GM19468 (cell line): ENCODE data around the gene AFF1.

ENCODE experiments used
- ATAC-seq: cut with Tn5 transposase; IDR thresholded peaks from one replicate; pipeline ENCODE4 v1.9.1; 2021; ENCODE audit warnings: mild to moderate bottlenecking, moderate library complexity, moderate number of reproducible peaks; ENCODE audit not compliant: unreplicated experiment; ENCODE audit errors: extremely low read depth

AFF1 gene, protein sequence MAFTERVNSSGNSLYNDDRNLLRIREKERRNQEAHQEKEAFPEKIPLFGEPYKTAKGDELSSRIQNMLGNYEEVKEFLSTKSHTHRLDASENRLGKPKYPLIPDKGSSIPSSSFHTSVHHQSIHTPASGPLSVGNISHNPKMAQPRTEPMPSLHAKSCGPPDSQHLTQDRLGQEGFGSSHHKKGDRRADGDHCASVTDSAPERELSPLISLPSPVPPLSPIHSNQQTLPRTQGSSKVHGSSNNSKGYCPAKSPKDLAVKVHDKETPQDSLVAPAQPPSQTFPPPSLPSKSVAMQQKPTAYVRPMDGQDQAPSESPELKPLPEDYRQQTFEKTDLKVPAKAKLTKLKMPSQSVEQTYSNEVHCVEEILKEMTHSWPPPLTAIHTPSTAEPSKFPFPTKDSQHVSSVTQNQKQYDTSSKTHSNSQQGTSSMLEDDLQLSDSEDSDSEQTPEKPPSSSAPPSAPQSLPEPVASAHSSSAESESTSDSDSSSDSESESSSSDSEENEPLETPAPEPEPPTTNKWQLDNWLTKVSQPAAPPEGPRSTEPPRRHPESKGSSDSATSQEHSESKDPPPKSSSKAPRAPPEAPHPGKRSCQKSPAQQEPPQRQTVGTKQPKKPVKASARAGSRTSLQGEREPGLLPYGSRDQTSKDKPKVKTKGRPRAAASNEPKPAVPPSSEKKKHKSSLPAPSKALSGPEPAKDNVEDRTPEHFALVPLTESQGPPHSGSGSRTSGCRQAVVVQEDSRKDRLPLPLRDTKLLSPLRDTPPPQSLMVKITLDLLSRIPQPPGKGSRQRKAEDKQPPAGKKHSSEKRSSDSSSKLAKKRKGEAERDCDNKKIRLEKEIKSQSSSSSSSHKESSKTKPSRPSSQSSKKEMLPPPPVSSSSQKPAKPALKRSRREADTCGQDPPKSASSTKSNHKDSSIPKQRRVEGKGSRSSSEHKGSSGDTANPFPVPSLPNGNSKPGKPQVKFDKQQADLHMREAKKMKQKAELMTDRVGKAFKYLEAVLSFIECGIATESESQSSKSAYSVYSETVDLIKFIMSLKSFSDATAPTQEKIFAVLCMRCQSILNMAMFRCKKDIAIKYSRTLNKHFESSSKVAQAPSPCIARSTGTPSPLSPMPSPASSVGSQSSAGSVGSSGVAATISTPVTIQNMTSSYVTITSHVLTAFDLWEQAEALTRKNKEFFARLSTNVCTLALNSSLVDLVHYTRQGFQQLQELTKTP

GRCh38 chr4:86934771-86935565 is at the start of gene AFF1:
Gene AFF1, plus strand, starts transcription at chr4:86935011. Its CDS starts 13,523 bp downstream, at chr4:86948534.
- ATAC-seq, result peak; percentile 40

DNA sequence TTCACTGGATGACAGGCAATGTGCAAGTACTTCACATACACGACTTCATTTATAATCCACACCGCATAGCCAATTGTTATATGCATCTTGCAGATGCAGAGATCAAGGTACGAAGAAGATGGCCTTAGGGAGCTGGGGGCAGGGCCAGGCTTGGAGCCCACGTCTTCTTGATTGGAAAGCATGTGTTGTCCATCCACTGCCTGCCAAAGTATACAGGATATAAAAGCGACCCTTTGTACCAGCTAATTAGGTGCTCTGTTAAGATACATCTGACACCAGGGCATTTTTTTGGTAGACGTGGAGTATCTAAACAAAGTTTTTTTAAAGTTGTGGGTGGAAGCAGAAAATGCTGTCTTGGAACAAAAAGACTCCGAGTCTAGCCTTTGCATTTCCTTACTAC is 44.0 kb upstream of the AFF1 start:
- no peak for ATAC-seq

- ATAC-seq, result peak; percentile 24
Measured at GRCh38 chr4:86891762-86892635, 42.8 kb upstream of the AFF1 start, which contains the start of gene C4orf36. Gene C4orf36, minus strand, starts transcription at chr4:86892422. Its CDS starts 902 bp downstream, at chr4:86891520.

- ATAC-seq, result no peak
Measured at GRCh38 chr4:86892636-86892960, 42.2 kb upstream of the AFF1 start.

GRCh38 chr4:86893136-86893535 is 41.7 kb upstream of the AFF1 start:
- no peak for ATAC-seq

DNA sequence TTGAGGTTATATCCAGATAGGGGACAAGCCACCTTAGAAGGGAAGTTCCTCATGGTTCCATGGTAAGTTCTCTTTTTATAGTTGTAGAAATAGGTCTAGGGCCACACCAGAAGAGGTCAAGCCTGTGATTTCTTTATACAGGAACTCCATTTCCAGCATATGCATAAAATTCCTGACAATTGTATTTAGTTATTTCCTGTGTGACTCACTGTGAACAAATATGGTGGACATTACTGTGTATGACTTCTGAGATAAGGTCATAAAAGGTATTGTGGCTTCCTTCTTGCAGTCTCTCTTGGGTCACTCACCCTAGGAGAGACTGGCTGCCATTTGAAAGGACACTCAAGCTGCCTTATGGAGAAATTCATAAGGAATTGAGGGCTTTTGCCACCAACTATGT is 40.4 kb upstream of the AFF1 start:
- no peak for ATAC-seq

DNA sequence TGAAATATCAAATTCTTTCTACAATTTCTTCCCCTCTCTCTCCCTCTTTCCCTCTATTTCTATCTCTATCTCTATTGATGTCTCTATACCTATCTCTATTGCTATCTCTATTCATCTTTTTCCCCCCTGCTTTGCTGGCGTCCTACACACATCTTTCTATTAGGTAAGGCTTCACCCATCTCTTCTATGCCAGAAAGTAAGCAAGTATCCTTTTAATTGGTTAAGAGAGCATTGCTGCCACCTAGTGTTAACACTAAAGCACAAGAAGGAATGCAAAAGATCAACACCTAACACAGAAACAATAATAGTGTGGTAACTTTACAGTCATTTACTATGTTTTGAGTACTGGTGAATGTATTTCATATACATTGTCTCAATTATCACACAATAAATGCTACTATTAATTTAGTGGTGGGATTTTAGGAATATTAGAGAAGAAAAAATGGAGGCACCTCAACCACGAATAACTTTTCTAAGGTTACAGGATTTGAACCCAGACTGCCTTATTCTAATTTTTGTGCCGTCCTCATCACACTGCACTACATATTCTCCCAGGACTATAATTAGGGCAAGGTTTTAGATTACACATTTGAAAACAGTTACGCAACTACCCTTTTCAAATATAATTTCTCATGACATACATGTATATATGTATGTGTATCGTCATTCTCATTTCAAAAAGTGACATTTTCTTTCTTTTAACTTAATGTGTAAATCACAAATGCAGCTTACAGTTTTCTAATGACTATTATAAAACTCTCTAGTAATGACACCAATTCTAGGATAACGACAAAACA is 38.9 kb upstream of the AFF1 start:
- no peak for ATAC-seq

GRCh38 chr4:86896596-86896995 is 38.2 kb upstream of the AFF1 start:
- no peak for ATAC-seq

DNA sequence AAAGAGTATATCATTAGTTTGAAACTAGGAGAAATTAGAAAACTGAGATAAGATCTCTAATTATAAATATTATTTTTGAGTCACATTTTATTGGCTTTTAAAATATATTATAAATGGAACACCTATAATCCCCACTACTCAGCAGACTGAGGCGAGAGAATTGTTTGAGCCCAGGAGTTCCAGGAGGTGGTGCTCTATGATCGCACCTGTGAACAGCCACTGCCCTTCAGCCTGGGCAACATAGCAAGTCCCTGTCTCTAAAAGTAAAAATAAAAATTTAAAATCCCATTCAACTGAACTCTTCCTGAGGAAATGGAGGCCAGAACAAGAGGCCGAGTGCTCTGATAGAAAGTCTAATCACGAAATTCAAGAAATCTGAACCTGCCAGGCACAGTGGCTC is 36.2 kb upstream of the AFF1 start:
- no peak for ATAC-seq

DNA sequence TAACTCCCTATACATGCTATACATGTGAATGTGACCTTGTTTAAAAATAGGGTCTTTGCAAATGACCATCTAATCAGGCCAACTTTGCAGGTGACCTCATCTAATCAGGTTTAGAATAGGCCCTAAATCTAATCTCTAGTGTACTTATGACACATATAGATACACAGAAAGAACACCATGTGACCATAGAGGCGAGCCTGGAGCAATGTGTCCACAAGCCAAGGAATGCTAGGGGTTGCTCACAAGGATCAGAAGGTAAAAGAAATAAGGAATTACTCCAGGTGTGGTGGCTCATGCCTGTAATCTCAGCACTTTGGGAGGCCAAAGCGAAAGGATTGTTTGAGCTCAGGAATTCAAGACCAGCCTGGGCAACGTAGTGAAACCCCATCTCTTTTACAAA is 32.9 kb upstream of the AFF1 start:
- no peak for ATAC-seq

DNA sequence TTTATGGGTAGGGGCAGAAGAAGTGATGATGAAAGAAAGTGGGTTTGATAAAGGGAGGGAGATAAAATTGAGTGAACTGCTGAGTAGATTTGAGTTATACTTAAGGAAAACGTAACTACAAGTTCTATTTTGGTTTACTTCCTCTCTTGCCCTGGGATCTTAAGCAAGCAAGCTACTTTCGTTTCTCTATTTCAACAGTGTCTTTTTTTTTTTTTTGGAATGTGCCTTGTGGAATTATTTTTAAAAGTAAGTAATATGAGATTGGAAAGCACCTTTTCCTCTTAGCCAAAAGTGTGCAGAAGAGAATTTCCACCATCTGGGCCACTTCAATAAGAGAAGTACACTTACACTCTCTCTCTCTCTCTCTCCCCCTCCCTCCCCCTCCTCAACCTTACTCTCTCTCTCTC is 26.6 kb upstream of the AFF1 start:
- no peak for ATAC-seq

- no peak for ATAC-seq
Measured at GRCh38 chr4:86909546-86910295, 25.1 kb upstream of the AFF1 start.

- ATAC-seq, result no peak
Measured at GRCh38 chr4:86910369-86910768, 24.4 kb upstream of the AFF1 start.

GRCh38 chr4:86910820-86911684 is 23.8 kb upstream of the AFF1 start:
- no peak for ATAC-seq

- no peak for ATAC-seq
Measured at GRCh38 chr4:86916392-86916791, 18.4 kb upstream of the AFF1 start.

GRCh38 chr4:86917212-86918039 is 17.4 kb upstream of the AFF1 start:
- no peak for ATAC-seq
